Hypothalamus (tissue), 51 donors: Measurements from ENCODE around the gene CSF2RB.

Experiments
- DNase-seq, 51 donors: peaks; one replicate each; lab custom pipeline; 2025; lab: John Stamatoyannopoulos, UW

Gene CSF2RB

GRCh38 chr22:36887162-36887561 lies 26.3 kb upstream of the CSF2RB start:
- DNase-seq: no peak

DNA sequence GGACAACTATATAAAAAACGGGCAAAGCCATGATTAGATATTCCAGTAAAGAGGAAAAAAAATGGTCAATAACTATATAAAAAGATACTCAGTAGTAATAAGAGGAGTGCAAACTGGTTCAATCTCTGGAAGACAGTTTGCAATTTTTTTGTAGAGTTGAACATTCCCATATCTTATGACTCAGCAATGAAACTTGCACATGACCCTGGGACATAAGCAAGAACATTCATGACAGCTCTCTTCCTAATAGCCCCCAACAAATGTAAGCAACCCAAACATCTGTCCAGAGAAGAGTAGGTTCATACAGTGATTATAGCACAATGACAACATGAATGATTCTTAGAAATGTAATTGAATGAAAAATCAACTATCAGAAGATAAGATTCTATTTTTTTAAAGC lies 21.8 kb upstream of the CSF2RB start:
- no peak for DNase-seq

- DNase-seq: no peak
These were observed 21.1 kb upstream of the CSF2RB start for GRCh38 chr22:36892292-36892691.

- DNase-seq: no peak
These were observed 20.2 kb upstream of the CSF2RB start for GRCh38 chr22:36893262-36893661.

GRCh38 chr22:36894266-36894665 lies 19.2 kb upstream of the CSF2RB start:
- no peak for DNase-seq

- DNase-seq: no peak
These were observed 15.8 kb upstream of the CSF2RB start for GRCh38 chr22:36897611-36898010.

- DNase-seq: no peak
These were observed 14.7 kb upstream of the CSF2RB start for GRCh38 chr22:36898690-36899089.

GRCh38 chr22:36899498-36899897 lies 13.9 kb upstream of the CSF2RB start:
- no peak for DNase-seq

DNA sequence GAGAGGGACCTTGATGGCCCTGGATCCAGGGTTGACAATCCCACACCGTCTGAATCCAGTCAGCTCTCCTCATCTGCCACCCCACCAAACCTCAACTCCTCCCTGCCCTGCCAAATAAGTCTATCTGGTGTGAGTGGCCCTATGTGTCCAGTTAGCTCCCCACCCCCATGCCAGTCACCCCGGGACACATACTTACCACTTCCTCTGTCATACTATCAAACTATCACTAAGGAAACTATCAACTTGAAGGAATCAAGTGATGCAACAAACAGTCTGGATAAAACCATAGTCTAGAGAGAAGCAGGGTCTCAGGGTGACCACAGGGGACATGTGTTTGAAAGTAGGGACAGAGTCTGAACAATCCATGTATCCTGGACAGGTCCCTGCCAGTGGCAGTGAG lies 13.2 kb upstream of the CSF2RB start:
- DNase-seq: no peak

DNA sequence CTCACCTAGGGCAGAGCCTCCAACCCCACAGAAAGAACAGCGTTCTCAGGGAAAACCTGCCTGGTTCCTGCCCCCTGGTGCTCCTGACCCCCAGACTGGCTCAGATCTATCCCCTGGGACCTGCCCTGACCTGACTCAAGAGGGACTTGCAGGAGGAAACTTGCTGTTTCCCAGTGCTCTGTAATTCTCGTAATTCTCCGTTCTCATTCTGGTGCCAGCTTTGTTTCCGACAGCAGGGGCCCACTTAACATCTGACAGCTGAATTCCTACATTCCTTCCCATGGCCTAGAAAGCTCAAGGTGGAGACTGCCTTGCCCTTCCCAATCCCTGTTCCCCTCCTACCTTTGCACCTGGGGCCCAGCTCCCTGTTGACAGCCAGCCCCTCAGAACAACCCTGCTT lies 12.5 kb upstream of the CSF2RB start:
- no peak for DNase-seq

DNA sequence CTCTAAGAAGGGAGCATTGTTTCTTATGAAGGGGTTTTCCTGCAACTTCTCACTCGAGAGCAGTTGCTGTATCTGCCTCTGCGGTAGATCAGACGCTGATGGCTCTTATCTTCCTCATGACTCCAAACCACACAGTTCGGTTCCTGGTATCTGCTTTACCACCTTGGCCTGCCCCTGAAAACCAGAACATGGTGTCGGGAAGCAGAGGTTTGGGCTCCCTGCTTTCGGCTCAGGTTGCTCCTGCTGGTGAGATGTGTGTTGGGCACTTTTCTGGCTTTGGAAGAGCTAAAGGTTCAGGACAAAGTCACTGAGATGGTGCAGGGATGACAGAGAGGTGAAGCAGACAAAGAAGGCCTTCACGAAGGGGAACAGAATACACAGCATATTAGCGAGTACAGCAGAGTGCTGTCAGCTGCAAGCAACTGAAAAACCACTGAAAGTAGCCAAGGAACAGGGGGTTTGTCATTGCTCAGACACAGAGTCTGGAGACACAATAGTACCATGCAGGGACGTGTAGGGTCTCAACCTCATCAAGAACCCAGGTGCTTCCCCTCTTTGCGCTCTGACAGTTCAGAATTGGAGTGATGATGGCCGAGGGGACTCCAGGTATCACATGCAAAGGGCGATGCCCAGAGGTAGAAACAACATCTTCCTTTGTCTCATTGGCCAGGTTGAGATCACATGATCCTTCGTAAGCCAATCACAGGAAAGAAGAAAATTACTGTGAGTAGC lies 11.9 kb upstream of the CSF2RB start:
- DNase-seq: no peak

- DNase-seq: no peak
These were observed 11.1 kb upstream of the CSF2RB start for GRCh38 chr22:36902143-36902926.

DNA sequence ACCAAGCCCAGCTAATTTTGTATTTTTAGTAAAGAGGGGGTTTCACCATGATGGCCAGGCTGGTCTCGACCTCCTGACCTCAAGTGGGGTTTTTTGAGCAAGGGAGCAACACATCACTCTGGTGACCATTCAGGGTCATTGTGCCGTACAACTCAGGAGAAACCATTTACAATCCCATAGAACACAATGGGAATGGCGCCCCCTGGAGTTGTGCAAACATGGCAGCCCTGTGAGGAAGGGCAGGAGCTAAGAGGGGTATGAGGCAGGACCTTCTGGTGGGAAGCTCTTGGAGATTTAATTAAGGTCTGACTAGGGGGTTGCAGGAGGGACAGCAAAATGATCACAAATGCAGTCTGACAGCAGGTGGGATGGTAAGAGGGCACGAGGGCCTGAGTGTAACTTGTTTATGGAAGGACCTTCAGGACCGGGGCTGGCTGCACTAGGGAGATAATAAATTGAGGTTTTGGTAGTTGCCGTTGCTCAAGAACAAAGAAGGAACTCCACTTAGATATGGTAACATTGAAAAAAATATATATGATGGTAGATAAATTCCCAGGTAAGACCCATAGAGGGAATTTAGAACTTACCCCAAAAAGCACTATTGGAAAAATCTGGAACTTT lies 9.1 kb upstream of the CSF2RB start:
- DNase-seq: no peak

- DNase-seq: no peak
These were observed 5.9 kb upstream of the CSF2RB start for GRCh38 chr22:36907253-36908195.

GRCh38 chr22:36910461-36910860 lies 3.0 kb upstream of the CSF2RB start:
- no peak for DNase-seq

GRCh38 chr22:36911887-36912661 lies 1.4 kb upstream of the CSF2RB start:
- no peak for DNase-seq

GRCh38 chr22:36912694-36913426 lies 568 bp upstream of the CSF2RB start:
- DNase-seq: no peak

GRCh38 chr22:36914390-36914752 lies 943 bp downstream of the CSF2RB start:
- no peak for DNase-seq

- DNase-seq: no peak
These were observed 2.6 kb downstream of the CSF2RB start for GRCh38 chr22:36916034-36916433.
